HG03135 (cell line): ENCODE results near the gene STING1.
"Not testable (repeated sequence)": the region's sequence is repeated elsewhere in the genome, so short reads cannot be mapped to it uniquely, and the experiment has no call there.

ENCODE experiments used
- ATAC-seq: cut with Tn5 transposase; IDR thresholded peaks from one replicate; pipeline ENCODE4 v1.9.1; 2021; ENCODE audit warnings: mild to moderate bottlenecking, moderate library complexity; ENCODE audit not compliant: unreplicated experiment

Gene STING1

DNA sequence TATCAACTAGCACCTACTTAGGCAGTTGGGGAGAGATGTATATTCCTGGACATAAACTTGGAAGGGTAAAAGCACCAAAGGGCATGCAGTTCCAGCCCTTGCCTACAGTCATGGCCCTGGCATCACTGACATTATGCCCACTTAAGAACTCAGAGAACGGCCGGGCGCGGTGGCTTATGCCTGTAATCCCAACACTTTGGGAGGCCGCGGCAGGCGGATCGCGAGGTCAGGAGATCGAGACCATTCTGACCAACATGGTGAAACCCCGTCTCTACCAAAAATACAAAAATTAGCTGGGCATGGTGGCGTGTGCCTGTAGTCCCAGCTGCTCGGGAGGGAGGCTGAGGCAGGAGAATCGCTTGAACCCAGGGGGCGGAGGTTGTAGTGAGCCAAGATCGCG lies 42.1 kb downstream of the STING1 start:
- not testable (repeated sequence) for ATAC-seq

DNA sequence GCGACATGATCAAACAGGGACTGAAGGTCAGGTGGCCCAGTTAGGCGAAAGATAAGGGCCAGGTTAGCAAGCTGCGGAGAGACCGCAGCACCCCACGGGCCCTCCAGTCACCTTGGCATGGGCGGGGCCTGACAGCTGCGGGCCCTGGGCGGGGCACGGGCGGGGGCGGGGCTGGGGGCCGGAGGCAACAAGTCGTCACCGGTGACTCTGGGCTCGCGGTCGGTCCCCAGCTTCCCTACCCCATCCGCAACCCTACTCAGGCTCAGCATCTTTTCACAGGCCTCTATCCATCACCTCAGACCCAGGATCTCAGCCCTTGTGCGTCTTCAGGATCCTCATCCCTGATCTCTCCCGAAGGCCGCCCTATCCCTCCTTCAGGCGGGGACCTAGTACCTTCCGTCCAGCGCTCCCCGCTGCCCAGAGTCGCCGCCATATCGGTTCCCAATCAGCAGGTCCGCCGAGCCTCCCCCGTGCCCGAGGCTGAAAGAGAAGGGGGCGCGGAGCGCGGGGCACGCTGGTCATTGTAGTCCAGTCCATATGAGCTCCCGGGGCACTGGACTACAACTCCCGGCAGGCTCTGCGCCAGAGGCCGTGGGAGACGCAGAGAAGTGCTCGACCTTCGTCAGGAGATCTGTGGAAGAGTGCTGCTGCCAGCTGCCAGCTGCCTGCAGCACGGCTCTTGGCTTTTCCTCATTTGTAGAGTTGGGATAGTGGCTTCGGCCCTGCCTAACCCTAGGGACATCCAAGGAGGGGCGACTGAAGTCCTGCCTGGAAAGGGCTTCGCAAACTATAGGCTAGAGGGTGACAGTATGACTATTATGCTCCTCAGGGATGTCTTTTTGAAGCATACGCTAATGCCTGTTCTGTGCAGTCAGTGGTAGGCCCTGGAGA lies 43.3 kb downstream of the STING1 start, which contains the start of gene DNAJC18:
Gene DNAJC18 (minus strand): TSS at position 513 of the 891 bp plus-strand sequence. CDS start 80 bp downstream, at position 433.
- peak; percentile 91 for ATAC-seq

GRCh38 chr5:139438707-139439012 lies 43.9 kb downstream of the STING1 start:
- ATAC-seq = no peak

DNA sequence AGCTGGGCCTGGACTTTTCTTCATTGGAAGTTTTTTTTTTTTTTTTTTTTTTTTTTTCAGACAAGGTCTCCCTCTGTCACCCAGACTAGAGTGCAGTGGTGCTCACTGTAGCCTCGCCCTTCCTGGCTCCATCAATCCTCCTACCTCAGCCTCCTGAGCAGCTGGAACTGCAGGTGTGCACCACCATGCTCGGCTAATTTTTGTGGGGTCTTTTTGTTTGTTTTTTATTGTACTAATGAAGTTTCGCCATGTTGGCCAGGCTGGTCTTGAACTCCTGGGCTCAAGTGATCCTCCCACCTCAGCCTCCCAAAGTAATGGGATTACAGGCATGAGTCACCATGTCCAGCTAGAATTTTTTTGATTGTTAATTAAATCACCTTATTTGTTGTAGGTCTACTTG lies 46.9 kb downstream of the STING1 start:
- ATAC-seq = no peak

GRCh38 chr5:139431706-139432105 lies 50.9 kb downstream of the STING1 start:
- no peak for ATAC-seq

DNA sequence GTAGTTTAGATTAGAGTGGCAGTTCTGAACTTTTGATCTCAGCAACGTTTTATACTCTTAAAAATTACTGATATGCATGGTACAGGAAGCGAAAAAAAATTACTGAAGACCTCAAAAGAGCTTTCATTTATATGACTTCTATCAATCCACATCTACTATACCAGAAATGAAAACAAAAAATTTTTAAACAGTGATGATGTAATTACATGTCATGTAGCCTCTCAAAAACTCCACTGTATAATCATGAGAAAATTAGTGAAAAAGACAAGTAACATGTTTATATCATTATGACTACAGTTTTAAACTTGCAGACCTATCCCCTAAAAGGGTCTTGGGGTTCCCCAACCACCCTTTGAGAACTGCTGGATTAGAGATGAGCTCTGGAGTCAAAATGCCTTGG lies 52.5 kb downstream of the STING1 start:
- ATAC-seq = no peak

DNA sequence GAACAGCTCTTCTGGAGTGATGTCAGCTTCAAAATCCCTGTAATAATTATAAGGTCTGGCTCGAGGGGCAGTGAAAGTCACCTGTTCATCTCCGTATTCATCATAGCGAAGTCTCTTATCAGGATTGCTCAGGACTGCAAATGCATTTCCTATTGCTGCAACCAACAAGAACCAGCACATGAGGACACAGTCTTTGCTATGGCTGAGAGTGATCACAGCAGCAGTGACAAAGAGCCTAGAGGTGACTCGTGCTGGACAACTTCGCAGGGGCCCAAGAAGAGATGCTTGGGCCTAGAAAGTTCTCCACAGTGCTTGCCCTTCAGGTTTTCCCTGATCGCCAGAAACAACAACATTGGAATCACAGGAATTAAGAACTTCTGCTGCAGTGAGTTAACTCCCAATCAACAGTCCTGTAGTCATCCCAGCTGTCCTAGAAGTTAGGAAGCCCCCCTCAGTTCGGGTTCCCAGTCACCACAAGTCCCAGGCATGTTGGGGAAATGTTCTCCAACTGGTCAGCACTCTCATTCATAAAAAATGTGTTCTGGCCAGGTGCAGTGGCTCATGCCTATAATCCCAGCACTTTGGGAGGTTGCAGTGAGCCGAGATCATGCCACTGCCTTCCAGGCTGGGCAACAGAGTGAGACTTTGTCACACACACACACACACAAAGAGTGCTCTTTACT lies 56.2 kb downstream of the STING1 start:
- no peak for ATAC-seq
